Activated naive CD4-positive, alpha-beta T cell treated with anti-CD3 and anti-CD28 coated beads, Interleukin-2, amount 50 U/mL, for 16 hours (primary cell): ENCODE data around the gene LYZL4.

ENCODE experiments used
- DNase-seq: peaks from one replicate; pipeline ENCODE4 v3.0.0-alpha.2; 2020

The LYZL4 gene

GRCh38 chr3:42425736-42426407 lies 15.5 kb upstream of the LYZL4 start:
- no peak for DNase-seq

GRCh38 chr3:42424911-42425310 lies 14.5 kb upstream of the LYZL4 start:
- DNase-seq, result no peak

GRCh38 chr3:42421818-42422796 lies 11.7 kb upstream of the LYZL4 start:
- no peak for DNase-seq

GRCh38 chr3:42419563-42419962 lies 9.2 kb upstream of the LYZL4 start:
- DNase-seq, result no peak

GRCh38 chr3:42412526-42413155 lies 2.2 kb upstream of the LYZL4 start:
- DNase-seq, result no peak

GRCh38 chr3:42411429-42411828 lies 1.0 kb upstream of the LYZL4 start:
- no peak for DNase-seq

GRCh38 chr3:42408156-42408555 lies 2.3 kb downstream of the LYZL4 start:
- DNase-seq, result no peak

- DNase-seq, result no peak
These were observed 3.5 kb downstream of the LYZL4 start for GRCh38 chr3:42406727-42407450.

GRCh38 chr3:42405857-42406256 lies 4.6 kb downstream of the LYZL4 start:
- no peak for DNase-seq

GRCh38 chr3:42403737-42404136 lies 6.7 kb downstream of the LYZL4 start:
- DNase-seq, result no peak

GRCh38 chr3:42402394-42403096 lies 7.9 kb downstream of the LYZL4 start:
- no peak for DNase-seq

GRCh38 chr3:42398080-42398479 lies 12.3 kb downstream of the LYZL4 start:
- DNase-seq, result no peak

- DNase-seq, result no peak
These were observed 12.8 kb downstream of the LYZL4 start for GRCh38 chr3:42397644-42398043.

- DNase-seq, result no peak
These were observed 15.7 kb downstream of the LYZL4 start for GRCh38 chr3:42394579-42395288.

- peak; percentile 40 for DNase-seq
These were observed 22.4 kb downstream of the LYZL4 start for GRCh38 chr3:42387802-42388651.

- no peak for DNase-seq
These were observed 28.8 kb downstream of the LYZL4 start for GRCh38 chr3:42381551-42382082.

GRCh38 chr3:42377681-42378080 lies 32.7 kb downstream of the LYZL4 start:
- no peak for DNase-seq

- peak; percentile 48 for DNase-seq
These were observed 34.0 kb downstream of the LYZL4 start for GRCh38 chr3:42376344-42376798.

- DNase-seq, result no peak
These were observed 35.1 kb downstream of the LYZL4 start for GRCh38 chr3:42375121-42375800.

- no peak for DNase-seq
These were observed 38.6 kb downstream of the LYZL4 start for GRCh38 chr3:42371776-42372175.
